ENCODE measurements around the gene CACNA1H. TPM values are rescaled to one million over a fixed set of nuclear protein-coding genes. Genes with fewer than 3 reads are reported as not detected.
A peak's percentile ranks its signal among the peaks of the same experiment; 100 is the strongest.

The CACNA1H gene
- total RNA-seq, 1 experiment from 2014 or later = 24.3 TPM

DNA sequence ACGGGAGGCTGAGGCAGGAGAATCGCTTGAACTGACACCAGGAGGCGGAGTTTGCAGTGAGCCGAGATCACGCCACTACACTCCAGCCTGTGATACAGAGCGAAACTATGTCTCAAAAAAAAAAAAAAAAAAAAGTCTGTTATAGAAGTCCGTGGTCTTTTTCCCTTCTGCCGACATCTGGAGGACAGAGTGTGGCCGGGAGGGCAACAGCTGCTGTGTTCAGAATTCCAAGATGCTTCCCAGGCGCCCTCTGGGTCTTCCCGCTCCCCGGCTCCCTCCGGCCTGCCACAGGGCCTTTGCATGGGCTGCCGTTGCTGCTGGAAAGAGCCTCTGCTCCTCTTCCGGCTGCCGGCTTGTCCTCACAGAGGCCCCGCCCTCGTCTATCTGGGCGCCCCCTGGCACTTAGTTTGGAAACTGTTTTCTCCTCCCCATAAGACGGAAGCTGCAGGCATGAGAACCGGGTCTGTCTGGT is 2.4 kb upstream of the CACNA1H start:
- H3K4me3 ChIP-seq (replicated peaks in 1 of 2; ENCODE audit: low read depth in 1 of 2, low read length in 2 of 2) = peak overlapping the region; percentile 42 to 50
- DNase-seq (ENCODE audit: low read depth, low spot score) (peak; percentile 60), ATAC-seq (peak; percentile 78)
- ChIA-PET RAD21 (ENCODE audit: low non-redundant PET in 1 of 2, low total read pairs in 2 of 2, uncharacterized antibody in 2 of 2, unreplicated experiment in 2 of 2) (interaction anchor here in 1 of 2 experiments (0.6 kb wide), 1 partner anchor 57 kb away, joined by 3 read pairs; no protein-coding TSS in a partner anchor), POLR2A (no interaction called here), CTCF (interaction anchor here (1.4 kb wide), 1 partner anchor 44 kb away, joined by 3 read pairs; no protein-coding TSS in a partner anchor)
- H4K20me1 ChIP-seq (ENCODE audit: insufficient read depth) = no peaks in the 10 kb centered on the region
- peaks cover 25 to 28% of the 10 kb centered on the region in 2 experiments for H3K4me1 ChIP-seq (ENCODE audit: control insufficient read depth in 1 of 2, insufficient read depth in 2 of 2, low read length in 2 of 2)
- peaks cover 0 to 6% of the 10 kb centered on the region in 2 experiments; a peak in 1 of 4 replicates for H3K9me3 ChIP-seq (ENCODE audit: control insufficient read depth in 1 of 2, insufficient read depth in 1 of 2, low read depth in 1 of 2, low read length in 2 of 2)
- H3K9ac ChIP-seq (ENCODE audit: low read length) = peak overlapping the region; percentile 55
- H3K9me2 ChIP-seq (ENCODE audit: insufficient read depth) = no peaks in the 10 kb centered on the region
- peak overlapping the region; percentile 83 for H2AFZ ChIP-seq (ENCODE audit: low read depth, low read length, poor library complexity, severe bottlenecking)
- peak overlapping the region; percentile 51 for H3K27ac ChIP-seq (ENCODE audit: low read depth, low read length)
- TF ChIP-seq POLR2A (IDR thresholded peaks at IDR 0.05; ENCODE audit: borderline replicate concordance, extremely low read depth, insufficient read depth, insufficient read length) (no peak), TCF7L2 (IDR thresholded peaks at IDR 0.05; ENCODE audit: borderline replicate concordance, extremely low read depth, insufficient read depth, insufficient read length) (no peak), JUND (IDR thresholded peaks at IDR 0.05) (no peak), EZH2phosphoT487 (IDR thresholded peaks at IDR 0.05; ENCODE audit: borderline replicate concordance) (no peak), ZNF274 (IDR thresholded peaks at IDR 0.05; ENCODE audit: low read depth, low read length) (no peak), POLR2AphosphoS5 (IDR thresholded peaks at IDR 0.05; ENCODE audit: low read depth, low read length) (peak; percentile 63), EZH2 (IDR thresholded peaks at IDR 0.05) (no peak), CEBPB (IDR thresholded peaks at IDR 0.05; ENCODE audit: low read depth) (no peak), FOSL1 (IDR thresholded peaks at IDR 0.05; ENCODE audit: low read depth) (no peak), ELF1 (IDR thresholded peaks at IDR 0.05; ENCODE audit: borderline replicate concordance, low read depth) (no peak), SRF (IDR thresholded peaks at IDR 0.05; ENCODE audit: low read depth) (no peak), EGR1 (IDR thresholded peaks at IDR 0.05; ENCODE audit: low read depth) (no peak), ZFX (IDR thresholded peaks at IDR 0.05) (no peak), YY1 (IDR thresholded peaks at IDR 0.05; ENCODE audit: extremely low read depth, insufficient replicate concordance, low read depth, low read length) (peak; percentile 10), RAD21 (IDR thresholded peaks at IDR 0.05; ENCODE audit: low read depth) (no peak)
- TF ChIP-seq, protein P1, sequence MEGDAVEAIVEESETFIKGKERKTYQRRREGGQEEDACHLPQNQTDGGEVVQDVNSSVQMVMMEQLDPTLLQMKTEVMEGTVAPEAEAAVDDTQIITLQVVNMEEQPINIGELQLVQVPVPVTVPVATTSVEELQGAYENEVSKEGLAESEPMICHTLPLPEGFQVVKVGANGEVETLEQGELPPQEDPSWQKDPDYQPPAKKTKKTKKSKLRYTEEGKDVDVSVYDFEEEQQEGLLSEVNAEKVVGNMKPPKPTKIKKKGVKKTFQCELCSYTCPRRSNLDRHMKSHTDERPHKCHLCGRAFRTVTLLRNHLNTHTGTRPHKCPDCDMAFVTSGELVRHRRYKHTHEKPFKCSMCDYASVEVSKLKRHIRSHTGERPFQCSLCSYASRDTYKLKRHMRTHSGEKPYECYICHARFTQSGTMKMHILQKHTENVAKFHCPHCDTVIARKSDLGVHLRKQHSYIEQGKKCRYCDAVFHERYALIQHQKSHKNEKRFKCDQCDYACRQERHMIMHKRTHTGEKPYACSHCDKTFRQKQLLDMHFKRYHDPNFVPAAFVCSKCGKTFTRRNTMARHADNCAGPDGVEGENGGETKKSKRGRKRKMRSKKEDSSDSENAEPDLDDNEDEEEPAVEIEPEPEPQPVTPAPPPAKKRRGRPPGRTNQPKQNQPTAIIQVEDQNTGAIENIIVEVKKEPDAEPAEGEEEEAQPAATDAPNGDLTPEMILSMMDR (IDR thresholded peaks at IDR 0.05 in 2 of 3, conservative IDR thresholded peaks at IDR 0.05 in 1 of 3; ENCODE audit: borderline replicate concordance in 1 of 3, insufficient read depth in 1 of 3, low read depth in 2 of 3, low read length in 2 of 3) = peak in 2 of 3 experiments; percentile 27 to 41; a peak in 2 of 6 replicates
- no peaks in the 10 kb centered on the region for H3K27me3 ChIP-seq (ENCODE audit: insufficient read depth, low read length)
- H3K4me2 ChIP-seq (ENCODE audit: low read length) = peak overlapping the region; percentile 84
- BruUV-seq (replicated peaks) = no TSS peak
- no peaks in the 10 kb centered on the region for H3K36me3 ChIP-seq (ENCODE audit: control insufficient read depth in 1 of 2, insufficient read depth in 2 of 2, low read length in 2 of 2)
- intact Hi-C loops (cut with micrococcal nuclease) = loop anchor here (5.0 kb wide), 1 partner anchor 42 kb away; no protein-coding TSS in a partner anchor
- peaks cover under 1% of the 10 kb centered on the region; the same call in 1 of the 2 replicates for H3K79me2 ChIP-seq (ENCODE audit: insufficient read depth, low read length)
